ENCODE results near the gene SMOC1.

Gene SMOC1, protein sequence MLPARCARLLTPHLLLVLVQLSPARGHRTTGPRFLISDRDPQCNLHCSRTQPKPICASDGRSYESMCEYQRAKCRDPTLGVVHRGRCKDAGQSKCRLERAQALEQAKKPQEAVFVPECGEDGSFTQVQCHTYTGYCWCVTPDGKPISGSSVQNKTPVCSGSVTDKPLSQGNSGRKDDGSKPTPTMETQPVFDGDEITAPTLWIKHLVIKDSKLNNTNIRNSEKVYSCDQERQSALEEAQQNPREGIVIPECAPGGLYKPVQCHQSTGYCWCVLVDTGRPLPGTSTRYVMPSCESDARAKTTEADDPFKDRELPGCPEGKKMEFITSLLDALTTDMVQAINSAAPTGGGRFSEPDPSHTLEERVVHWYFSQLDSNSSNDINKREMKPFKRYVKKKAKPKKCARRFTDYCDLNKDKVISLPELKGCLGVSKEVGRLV

DNA sequence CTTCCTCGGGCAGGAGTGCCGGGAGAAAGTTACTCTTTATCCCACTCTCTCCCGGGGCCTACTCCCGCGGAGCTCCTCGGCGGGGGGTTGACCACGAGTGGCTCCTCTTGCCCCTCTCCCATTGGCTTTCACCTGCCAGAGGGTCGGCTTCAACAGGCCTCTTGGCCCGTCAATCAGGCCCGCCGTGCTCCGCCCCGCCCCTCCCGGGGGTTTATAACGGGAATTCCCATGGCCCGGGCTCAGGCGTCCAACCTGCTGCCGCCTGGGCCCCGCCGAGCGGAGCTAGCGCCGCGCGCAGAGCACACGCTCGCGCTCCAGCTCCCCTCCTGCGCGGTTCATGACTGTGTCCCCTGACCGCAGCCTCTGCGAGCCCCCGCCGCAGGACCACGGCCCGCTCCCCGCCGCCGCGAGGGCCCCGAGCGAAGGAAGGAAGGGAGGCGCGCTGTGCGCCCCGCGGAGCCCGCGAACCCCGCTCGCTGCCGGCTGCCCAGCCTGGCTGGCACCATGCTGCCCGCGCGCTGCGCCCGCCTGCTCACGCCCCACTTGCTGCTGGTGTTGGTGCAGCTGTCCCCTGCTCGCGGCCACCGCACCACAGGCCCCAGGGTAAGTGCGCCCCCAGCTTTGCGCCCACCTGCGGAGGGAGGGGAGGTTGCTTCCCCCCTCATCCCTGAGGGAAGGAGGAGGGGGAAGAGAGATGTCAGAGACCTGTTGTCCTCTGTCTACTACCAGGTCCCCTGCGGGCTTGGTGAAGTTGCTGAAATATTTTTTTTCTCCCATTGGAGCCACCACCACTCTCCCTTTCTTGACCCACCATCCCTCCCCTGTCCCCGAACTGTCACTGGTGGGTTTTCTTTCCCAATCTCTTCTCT lies at the start of gene SMOC1:
Gene SMOC1, plus strand, starts transcription at position 242 of the 869 bp plus-strand sequence. Its CDS starts 263 bp downstream, at position 505.
- peak; percentile 84 for DNase-seq

DNA sequence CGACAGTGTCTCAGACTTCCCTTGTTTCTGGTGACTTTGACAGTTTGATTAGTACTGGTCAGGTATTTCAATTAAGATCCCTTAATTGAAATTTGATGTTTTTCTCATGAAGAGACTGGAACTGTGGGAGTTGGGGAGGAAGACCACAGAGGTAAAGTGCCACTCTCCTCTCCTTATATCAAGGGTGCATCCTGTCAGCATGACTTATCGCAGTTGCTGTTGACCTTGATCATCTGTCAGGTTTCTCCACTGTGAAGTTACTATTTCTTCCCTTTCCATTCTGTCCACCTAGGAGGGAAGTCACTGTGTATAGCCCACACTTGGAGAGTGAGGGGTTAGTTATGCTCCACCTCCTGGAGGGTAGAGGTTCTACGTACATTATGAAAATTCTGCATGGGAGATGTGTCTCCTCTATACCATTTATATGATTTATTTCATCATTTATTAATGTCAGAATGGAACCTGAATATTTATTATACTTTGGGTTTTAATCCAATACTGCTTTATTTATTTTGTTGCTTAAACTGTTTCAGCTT lies 40.3 kb upstream of the SMOC1 start:
- no peak for DNase-seq

GRCh38 chr14:69839661-69840060 lies 39.6 kb upstream of the SMOC1 start:
- no peak for DNase-seq

GRCh38 chr14:69841656-69842055 lies 37.6 kb upstream of the SMOC1 start:
- peak; percentile 38 for DNase-seq

- peak; percentile 91 for DNase-seq
Measured at GRCh38 chr14:69842686-69843420, 36.4 kb upstream of the SMOC1 start.

DNA sequence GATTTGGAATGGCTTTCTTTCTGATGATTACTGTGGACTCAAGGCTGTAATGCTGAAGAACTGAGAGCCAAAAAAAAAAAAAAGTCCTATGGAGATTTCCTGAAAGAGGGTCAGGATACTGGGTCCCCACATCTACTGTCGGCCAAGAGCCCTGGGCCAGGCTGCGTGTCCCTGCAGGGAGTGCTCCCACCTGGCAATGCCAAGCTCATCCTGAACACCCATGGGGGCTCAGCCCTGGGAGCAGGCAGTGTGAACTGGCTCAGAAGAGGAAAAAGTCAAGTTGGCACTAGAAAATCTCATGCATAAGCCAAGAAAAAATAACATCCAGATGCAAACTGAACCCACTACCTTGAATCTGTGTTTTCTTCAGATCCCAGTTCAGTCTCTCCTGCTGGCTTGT lies 35.0 kb upstream of the SMOC1 start:
- DNase-seq, result no peak

DNA sequence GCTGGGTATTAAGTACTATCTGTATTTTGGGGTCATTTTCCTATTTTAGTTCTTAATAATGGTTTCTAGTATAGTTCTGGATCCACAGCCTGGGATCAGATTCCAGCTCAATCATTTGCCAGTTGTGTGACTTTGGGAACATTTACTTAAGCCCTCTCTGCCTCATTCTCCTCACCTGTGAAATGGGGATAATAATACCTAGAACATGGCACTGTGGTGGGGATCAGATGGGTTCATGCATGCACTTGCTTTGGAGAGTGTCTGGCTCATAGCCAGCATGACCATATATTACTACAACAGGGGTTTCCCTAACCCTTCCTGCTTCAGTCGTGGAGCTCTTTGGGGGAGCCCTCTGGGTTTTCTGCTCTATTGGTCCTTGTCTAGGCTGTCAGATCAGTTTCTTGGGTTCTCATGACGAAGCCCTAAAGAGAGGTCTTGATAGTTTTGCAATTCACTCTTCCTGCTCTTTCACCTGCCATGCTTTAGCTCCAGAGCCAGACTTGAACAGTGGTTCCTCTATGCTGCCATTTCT lies 34.1 kb upstream of the SMOC1 start:
- DNase-seq, result no peak

DNA sequence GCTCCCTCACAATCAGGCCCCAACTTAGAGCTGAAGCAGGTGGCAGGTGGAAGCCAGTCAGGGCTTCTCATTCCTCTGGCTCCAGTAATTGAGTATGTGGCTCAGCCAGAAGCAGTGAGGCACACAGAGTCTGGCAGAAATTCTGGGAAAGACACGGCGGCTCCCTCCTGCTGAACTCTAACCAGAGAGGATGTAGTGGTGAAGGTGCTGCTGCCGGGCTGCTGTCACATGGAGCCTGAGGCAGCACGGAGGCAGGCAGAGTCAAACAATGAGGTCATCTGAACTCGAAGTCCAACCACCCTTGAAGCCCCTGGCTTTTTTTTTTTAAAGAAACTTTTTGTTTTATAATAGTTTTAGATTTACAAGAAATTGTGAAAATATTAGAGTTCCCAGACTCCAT lies 33.4 kb upstream of the SMOC1 start:
- peak; percentile 39 for DNase-seq

- DNase-seq, result no peak
Measured at GRCh38 chr14:69848156-69848555, 31.1 kb upstream of the SMOC1 start.

DNA sequence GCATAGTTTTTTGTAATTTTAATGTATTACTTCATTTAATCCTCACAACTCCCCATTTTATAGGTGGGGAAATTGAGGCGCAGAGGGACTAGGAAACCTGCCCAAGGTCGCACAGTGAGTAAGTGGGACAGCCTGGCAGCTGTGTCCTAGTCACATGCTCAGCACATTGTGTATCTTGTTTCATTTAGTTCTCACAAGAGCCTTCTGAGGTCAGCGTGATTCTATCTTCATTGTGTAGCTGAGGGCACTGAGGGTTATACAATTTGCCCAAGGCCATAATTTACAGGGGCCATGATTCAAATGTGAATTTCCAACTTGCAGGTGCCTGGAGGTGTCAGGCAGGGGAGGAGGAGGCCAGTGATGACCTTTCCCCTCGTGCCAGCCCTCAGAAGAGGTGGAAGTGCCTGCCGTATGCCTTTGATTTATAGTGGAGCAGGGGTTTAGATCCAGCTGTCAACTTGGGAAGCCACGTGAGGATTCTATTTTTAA lies 30.3 kb upstream of the SMOC1 start:
- peak; percentile 28 for DNase-seq

DNA sequence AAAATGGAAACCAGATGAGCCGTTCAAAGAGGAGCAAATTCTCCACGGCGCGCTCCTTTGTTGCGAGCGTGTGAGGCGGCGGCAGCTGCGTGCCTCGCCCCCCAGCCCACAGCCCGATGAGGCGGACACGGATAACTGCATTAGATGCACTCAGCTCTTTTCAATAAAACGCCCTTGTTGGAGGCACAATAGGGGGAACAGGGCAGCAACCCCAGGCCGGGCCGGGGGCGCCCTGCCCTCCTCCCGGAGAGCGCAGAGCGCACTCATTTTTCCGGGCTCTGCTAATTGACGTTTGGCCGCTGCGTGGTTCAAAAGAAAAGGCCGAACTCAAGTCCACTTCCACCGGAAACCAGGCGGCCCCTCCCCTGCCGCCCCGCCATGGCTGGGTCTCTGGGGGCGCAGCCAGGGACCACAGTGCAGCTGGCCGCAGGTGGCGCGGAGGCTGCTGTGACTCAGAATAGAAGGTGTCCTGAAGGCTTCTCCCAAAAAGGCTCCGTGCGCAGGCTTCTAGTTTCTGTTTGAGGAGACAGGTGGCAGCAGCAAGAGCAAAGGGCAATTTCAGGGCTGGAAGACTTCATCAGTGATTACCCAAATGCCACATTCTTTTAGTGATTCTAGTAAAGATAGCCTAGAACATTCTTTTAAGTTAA lies 29.0 kb upstream of the SMOC1 start:
- DNase-seq, result peak; percentile 64

GRCh38 chr14:69850736-69851112 lies 28.5 kb upstream of the SMOC1 start:
- no peak for DNase-seq

- peak; percentile 71 for DNase-seq
Measured at GRCh38 chr14:69852531-69853321, 26.5 kb upstream of the SMOC1 start.

- no peak for DNase-seq
Measured at GRCh38 chr14:69853774-69854173, 25.4 kb upstream of the SMOC1 start.

DNA sequence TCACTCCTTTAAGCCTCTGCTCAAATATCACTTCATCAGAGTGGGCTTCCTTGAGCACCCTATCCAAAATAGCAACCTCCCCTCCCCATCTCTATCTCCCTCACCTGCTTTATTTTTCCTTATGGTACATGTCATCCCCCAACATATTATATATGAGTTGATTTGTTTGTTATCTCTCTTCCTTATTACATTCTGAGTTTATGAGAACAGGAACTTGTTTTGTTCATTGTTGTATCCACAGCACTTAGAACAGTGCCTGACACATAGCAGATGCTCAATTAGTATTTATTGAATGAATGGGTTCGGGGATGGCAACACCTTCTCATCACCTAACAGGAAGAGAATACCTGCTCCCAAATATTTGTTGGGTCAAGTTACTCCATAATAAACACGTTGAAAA lies 24.6 kb upstream of the SMOC1 start:
- DNase-seq, result no peak

- DNase-seq, result no peak
Measured at GRCh38 chr14:69855180-69855832, 23.9 kb upstream of the SMOC1 start.

- peak; percentile 24 for DNase-seq
Measured at GRCh38 chr14:69858801-69859200, 20.4 kb upstream of the SMOC1 start.

GRCh38 chr14:69859591-69859990 lies 19.6 kb upstream of the SMOC1 start:
- no peak for DNase-seq

DNA sequence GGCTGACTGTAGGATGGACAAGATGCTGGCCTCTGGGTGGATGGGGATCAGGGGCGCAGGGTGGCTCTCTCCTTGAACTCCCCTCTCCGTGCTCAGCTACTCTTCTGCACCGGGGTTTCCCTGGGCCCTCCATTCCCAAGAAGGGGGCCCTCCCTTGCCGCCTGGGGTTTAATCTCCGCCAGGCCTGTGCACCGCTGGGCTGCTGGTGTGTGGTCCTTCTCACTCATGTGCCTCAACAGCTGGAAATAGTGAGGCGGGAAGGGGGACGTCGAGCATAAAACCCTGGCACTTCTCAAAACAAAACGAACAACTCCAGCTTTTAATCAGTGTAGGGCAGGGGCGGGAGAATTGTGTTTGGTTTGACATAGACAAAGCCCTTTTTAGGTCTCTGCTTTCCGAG lies 19.0 kb upstream of the SMOC1 start:
- peak; percentile 55 for DNase-seq

DNA sequence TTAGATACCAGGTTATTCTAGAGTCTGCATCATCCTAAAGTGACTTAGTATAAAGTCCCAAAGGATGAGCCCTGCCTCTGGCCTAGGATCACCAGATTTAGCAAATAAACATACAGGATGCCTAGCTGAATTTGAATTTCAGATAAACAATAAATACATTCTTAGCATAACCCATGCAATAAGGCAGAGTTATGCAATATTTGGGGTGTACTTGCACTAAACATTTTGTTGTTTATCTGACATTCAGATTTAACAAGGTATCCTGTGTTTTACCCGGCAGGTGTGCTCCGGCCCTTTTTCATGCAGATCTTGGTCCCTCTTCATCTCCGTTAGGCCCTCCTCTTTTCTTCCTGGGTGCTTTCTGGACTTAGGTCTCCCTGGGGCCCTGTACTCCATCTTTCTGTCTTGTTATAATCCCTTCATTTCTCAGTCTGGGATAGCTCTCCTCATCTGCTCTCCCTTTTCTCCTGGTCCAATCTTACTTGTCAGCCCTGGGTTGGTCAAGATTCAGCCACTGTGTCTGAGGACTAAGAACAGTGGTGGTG lies 18.1 kb upstream of the SMOC1 start:
- no peak for DNase-seq

Data from eye (tissue), 1 donor.